ENCODE data around the gene TSPO. TPM values are rescaled to one million over a fixed set of nuclear protein-coding genes. Genes with fewer than 3 reads are reported as not detected.
A peak's percentile ranks its signal among the peaks of the same experiment; 100 is the strongest.

The TSPO gene
- polyA plus RNA-seq, 1 of the 3 experiments (the other 2 are of a cell fraction) = 156 TPM

DNA sequence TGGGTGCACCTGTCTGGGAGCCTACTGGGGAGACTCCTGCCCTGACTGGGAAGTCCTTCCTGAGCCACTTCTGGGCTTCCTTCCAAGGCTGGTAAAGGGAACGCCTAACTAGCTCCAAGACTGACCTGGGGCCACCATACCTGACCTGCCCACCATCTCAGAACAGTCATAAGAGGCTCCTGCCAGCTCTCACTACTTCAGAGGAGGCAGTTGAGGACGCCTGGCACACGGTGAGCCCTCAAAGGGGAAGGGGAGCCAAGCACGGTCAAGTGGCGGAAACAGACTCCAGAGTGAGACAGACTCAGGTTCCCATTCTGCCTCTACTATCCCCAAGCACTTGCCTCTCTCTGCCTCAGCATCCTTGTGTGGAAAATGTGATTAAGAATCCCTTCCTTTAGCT is 15.8 kb upstream of the TSPO start:
- Histone ChIP-seq H3K79me2 (ENCODE audit: insufficient read depth) (no peaks in the 10 kb centered on the region), H3K4me2 (no peak overlapping the region), H3K36me3 (replicated peaks in 1 of 2; ENCODE audit: control insufficient read depth in 1 of 2, insufficient read depth in 2 of 2, low read length in 1 of 2) (peaks cover 0 to 8% of the 10 kb centered on the region in 2 experiments), H3F3A (replicated peaks; ENCODE audit: insufficient read depth) (no peaks in the 10 kb centered on the region), H3K9ac (no peak overlapping the region), H3K27ac (ENCODE audit: low read depth in 2 of 2, low read length in 1 of 2) (no peak overlapping the region), H3K9me3 (no peaks in the 10 kb centered on the region), H3K27me3 (ENCODE audit: insufficient read depth) (no peaks in the 10 kb centered on the region), H4K20me1 (ENCODE audit: insufficient read depth) (no peaks in the 10 kb centered on the region), H3K9me2 (no peaks in the 10 kb centered on the region), H2AFZ (ENCODE audit: low read depth) (no peak overlapping the region), H3K4me3 (ENCODE audit: low read depth in 2 of 2, low read length in 1 of 2) (no peak overlapping the region), H3K4me1 (ENCODE audit: control insufficient read depth in 1 of 2, insufficient read depth in 2 of 2, low read depth in 1 of 2, low read length in 1 of 2) (no peaks in the 10 kb centered on the region)
- POLR2A ChIA-PET = no interaction called here
- WGBS (ENCODE audit: low lambda C conversion rate) = no CpG with 5 or more reads among the region's 5 CpGs
- no peak for DNase-seq
- TF ChIP-seq EP300 (IDR thresholded peaks at IDR 0.05; ENCODE audit: borderline replicate concordance in 1 of 2, low read depth in 1 of 2, low read length in 1 of 2) = no peak
- TF ChIP-seq CHD2 (IDR thresholded peaks at IDR 0.05; ENCODE audit: low read length, partially characterized antibody) = no peak
- CTCF ChIA-PET = interaction anchor here (0.7 to 1.9 kb wide), 3 partner anchors 20 to 65 kb away, joined by 3 to 5 read pairs (median 3); partner anchors contain the start of gene BIK

DNA sequence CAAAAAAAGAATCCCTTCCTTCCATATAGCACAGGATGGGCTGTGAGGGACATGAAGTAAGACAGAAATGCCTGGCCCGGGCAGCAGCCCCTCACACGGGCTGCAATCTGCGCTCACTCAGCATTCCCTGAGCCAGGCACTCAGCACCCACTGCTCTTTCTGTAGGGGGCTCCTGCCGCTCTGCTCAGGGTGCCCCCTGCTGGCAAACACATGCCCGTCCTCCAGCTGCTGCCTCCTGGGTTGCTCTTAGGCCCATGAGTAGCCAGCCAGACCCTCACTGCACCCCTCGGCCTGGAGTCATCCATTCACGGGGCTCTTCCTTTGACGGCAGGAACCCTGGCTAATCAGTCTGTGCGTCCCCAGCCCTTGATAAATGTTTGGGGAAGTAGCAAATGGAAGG is 15.1 kb upstream of the TSPO start:
- no peaks in the 10 kb centered on the region for H3K9me2 ChIP-seq
- no peaks in the 10 kb centered on the region for H3F3A ChIP-seq (replicated peaks; ENCODE audit: insufficient read depth)
- H3K9me3 ChIP-seq = no peaks in the 10 kb centered on the region
- peak; percentile 80 for DNase-seq
- no peak overlapping the region for H3K4me2 ChIP-seq
- H3K79me2 ChIP-seq (ENCODE audit: insufficient read depth) = no peaks in the 10 kb centered on the region
- peaks cover 0 to 8% of the 10 kb centered on the region in 2 experiments for H3K36me3 ChIP-seq (replicated peaks in 1 of 2; ENCODE audit: control insufficient read depth in 1 of 2, insufficient read depth in 2 of 2, low read length in 1 of 2)
- H4K20me1 ChIP-seq (ENCODE audit: insufficient read depth) = no peaks in the 10 kb centered on the region
- no peaks in the 10 kb centered on the region for H3K27me3 ChIP-seq (ENCODE audit: insufficient read depth)
- H3K27ac ChIP-seq (ENCODE audit: low read depth in 2 of 2, low read length in 1 of 2) = no peak overlapping the region
- no peak overlapping the region for H3K9ac ChIP-seq
- TF ChIP-seq, protein P1, sequence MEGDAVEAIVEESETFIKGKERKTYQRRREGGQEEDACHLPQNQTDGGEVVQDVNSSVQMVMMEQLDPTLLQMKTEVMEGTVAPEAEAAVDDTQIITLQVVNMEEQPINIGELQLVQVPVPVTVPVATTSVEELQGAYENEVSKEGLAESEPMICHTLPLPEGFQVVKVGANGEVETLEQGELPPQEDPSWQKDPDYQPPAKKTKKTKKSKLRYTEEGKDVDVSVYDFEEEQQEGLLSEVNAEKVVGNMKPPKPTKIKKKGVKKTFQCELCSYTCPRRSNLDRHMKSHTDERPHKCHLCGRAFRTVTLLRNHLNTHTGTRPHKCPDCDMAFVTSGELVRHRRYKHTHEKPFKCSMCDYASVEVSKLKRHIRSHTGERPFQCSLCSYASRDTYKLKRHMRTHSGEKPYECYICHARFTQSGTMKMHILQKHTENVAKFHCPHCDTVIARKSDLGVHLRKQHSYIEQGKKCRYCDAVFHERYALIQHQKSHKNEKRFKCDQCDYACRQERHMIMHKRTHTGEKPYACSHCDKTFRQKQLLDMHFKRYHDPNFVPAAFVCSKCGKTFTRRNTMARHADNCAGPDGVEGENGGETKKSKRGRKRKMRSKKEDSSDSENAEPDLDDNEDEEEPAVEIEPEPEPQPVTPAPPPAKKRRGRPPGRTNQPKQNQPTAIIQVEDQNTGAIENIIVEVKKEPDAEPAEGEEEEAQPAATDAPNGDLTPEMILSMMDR (IDR thresholded peaks at IDR 0.05) = peak; percentile 54
- no peak for TF ChIP-seq POLR2AphosphoS5 (IDR thresholded peaks at IDR 0.05; ENCODE audit: low read depth, low read length)
- no peak for TF ChIP-seq YY1 (IDR thresholded peaks at IDR 0.05; ENCODE audit: low read depth)
- peak; percentile 51 for TF ChIP-seq RAD21 (IDR thresholded peaks at IDR 0.05; ENCODE audit: low read length)
- TF ChIP-seq, protein P2, sequence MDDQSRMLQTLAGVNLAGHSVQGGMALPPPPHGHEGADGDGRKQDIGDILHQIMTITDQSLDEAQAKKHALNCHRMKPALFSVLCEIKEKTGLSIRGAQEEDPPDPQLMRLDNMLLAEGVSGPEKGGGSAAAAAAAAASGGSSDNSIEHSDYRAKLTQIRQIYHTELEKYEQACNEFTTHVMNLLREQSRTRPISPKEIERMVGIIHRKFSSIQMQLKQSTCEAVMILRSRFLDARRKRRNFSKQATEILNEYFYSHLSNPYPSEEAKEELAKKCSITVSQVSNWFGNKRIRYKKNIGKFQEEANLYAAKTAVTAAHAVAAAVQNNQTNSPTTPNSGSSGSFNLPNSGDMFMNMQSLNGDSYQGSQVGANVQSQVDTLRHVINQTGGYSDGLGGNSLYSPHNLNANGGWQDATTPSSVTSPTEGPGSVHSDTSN (IDR thresholded peaks at IDR 0.05) = no peak
- peak; percentile 42 for TF ChIP-seq SMC3 (IDR thresholded peaks at IDR 0.05; ENCODE audit: low read depth, low read length)
- no peak overlapping the region for H2AFZ ChIP-seq (ENCODE audit: low read depth)
- H3K4me1 ChIP-seq (ENCODE audit: control insufficient read depth in 1 of 2, insufficient read depth in 2 of 2, low read depth in 1 of 2, low read length in 1 of 2) = no peaks in the 10 kb centered on the region; a peak in 1 of 4 replicates
- no peak overlapping the region for H3K4me3 ChIP-seq (ENCODE audit: low read depth in 2 of 2, low read length in 1 of 2)
- 89% methylated on average over 3 of the region's 9 CpGs for WGBS (ENCODE audit: low lambda C conversion rate)
- ChIA-PET POLR2A (no interaction called here), CTCF (interaction anchor here (0.6 to 1.9 kb wide), 4 partner anchors 18 to 64 kb away, joined by 3 to 5 read pairs (median 4); partner anchors contain the start of gene BIK)

DNA sequence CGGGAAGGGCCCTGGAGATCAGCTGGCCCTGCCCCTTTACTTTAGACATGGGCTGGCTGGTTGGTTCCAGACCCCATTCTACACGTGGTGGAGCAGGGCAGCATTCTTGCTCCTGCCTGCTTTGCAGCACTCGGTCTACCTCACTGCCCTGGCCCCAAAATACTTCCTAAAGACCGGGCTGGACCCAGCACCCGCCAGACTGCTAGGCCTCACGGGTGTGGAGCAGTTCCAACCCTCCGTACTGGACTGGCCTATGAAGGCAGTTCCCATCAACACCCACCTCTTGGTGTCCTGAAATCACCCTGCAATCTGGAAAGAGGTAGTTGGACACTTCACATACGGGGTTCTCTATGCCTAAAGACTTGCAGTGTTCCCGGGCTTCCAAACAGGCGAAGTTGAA is 14.6 kb upstream of the TSPO start:
- H3K4me1 ChIP-seq (ENCODE audit: control insufficient read depth in 1 of 2, insufficient read depth in 2 of 2, low read depth in 1 of 2, low read length in 1 of 2) = no peaks in the 10 kb centered on the region; a peak in 1 of 4 replicates
- CTCF ChIA-PET = interaction anchor here (0.6 to 1.9 kb wide), 4 partner anchors 18 to 64 kb away, joined by 3 to 5 read pairs (median 4); partner anchors contain the start of gene BIK
- no peak for TF ChIP-seq MXI1 (IDR thresholded peaks at IDR 0.05; ENCODE audit: low read depth, low read length)
- TF ChIP-seq NFIC (IDR thresholded peaks at IDR 0.05; ENCODE audit: borderline replicate concordance) = no peak
- TF ChIP-seq POLR2AphosphoS5 (IDR thresholded peaks at IDR 0.05; ENCODE audit: low read depth, low read length) = no peak
- TF ChIP-seq RXRA (IDR thresholded peaks at IDR 0.05; ENCODE audit: borderline replicate concordance, low read depth) = no peak
- no peak for TF ChIP-seq GABPA (IDR thresholded peaks at IDR 0.05; ENCODE audit: low read depth)
- no peak for TF ChIP-seq EZH2phosphoT487 (IDR thresholded peaks at IDR 0.05; ENCODE audit: borderline replicate concordance, low read depth)
- TF ChIP-seq TAF1 (IDR thresholded peaks at IDR 0.05; ENCODE audit: borderline replicate concordance, low read depth, low read length) = no peak
- TF ChIP-seq YY1 (IDR thresholded peaks at IDR 0.05; ENCODE audit: low read depth) = no peak
- TF ChIP-seq SIN3A (IDR thresholded peaks at IDR 0.05; ENCODE audit: borderline replicate concordance, low read depth, low read length) = no peak
- TF ChIP-seq, protein P3, sequence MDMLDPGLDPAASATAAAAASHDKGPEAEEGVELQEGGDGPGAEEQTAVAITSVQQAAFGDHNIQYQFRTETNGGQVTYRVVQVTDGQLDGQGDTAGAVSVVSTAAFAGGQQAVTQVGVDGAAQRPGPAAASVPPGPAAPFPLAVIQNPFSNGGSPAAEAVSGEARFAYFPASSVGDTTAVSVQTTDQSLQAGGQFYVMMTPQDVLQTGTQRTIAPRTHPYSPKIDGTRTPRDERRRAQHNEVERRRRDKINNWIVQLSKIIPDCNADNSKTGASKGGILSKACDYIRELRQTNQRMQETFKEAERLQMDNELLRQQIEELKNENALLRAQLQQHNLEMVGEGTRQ (IDR thresholded peaks at IDR 0.05; ENCODE audit: borderline replicate concordance, low read depth, low read length) = no peak
- TF ChIP-seq FOSL2 (IDR thresholded peaks at IDR 0.05; ENCODE audit: borderline replicate concordance, low read depth) = no peak

More for the DNA sequence above, 14.6 kb upstream of the TSPO start:
- Histone ChIP-seq H3K27me3 (ENCODE audit: insufficient read depth) (no peaks in the 10 kb centered on the region), H3K36me3 (replicated peaks in 1 of 2; ENCODE audit: control insufficient read depth in 1 of 2, insufficient read depth in 2 of 2, low read length in 1 of 2) (peaks cover 0 to 8% of the 10 kb centered on the region in 2 experiments), H2AFZ (ENCODE audit: low read depth) (no peak overlapping the region), H3K9me2 (no peaks in the 10 kb centered on the region), H3K9ac (no peak overlapping the region), H3K79me2 (ENCODE audit: insufficient read depth) (peaks cover 3% of the 10 kb centered on the region; the same call in 1 of the 2 replicates), H4K20me1 (ENCODE audit: insufficient read depth) (no peaks in the 10 kb centered on the region), H3K4me2 (no peak overlapping the region), H3K27ac (ENCODE audit: low read depth in 2 of 2, low read length in 1 of 2) (no peak overlapping the region), H3F3A (replicated peaks; ENCODE audit: insufficient read depth) (no peaks in the 10 kb centered on the region), H3K9me3 (no peaks in the 10 kb centered on the region), H3K4me3 (ENCODE audit: low read depth in 2 of 2, low read length in 1 of 2) (no peak overlapping the region)
- WGBS (ENCODE audit: low lambda C conversion rate) = 89% methylated on average over 5 of the region's 10 CpGs
- POLR2A ChIA-PET = no interaction called here
- DNase-seq = no peak

Data from SK-N-SH (cell line).